ES-I3 (cell line): ENCODE results near the gene PCCB.
A peak's percentile ranks its signal among the peaks of the same experiment; 100 is the strongest.
"Not testable (repeated sequence)": the region's sequence is repeated elsewhere in the genome, so short reads cannot be mapped to it uniquely, and the experiment has no call there.

Experiments used
- H3K36me3 ChIP-seq: 2 replicates; pipeline ENCODE4 v1.6.1; 2013; ENCODE audit warnings: mild to moderate bottlenecking, low read length, control low read depth, moderate library complexity; ENCODE audit not compliant: insufficient read depth
- H3K4me1 ChIP-seq: 2 replicates; pipeline ENCODE4 v1.6.1; 2013; ENCODE audit warnings: mild to moderate bottlenecking, control low read depth, low read length; ENCODE audit not compliant: insufficient read depth
- H3K9ac ChIP-seq: 2 replicates; pipeline ENCODE4 v1.6.1; 2013; ENCODE audit warnings: low read depth, mild to moderate bottlenecking, low read length, moderate library complexity
- H3K9me3 ChIP-seq: 2 replicates; pipeline ENCODE4 v1.6.1; 2013; ENCODE audit warnings: mild to moderate bottlenecking, low read length, moderate library complexity; ENCODE audit not compliant: control insufficient read depth, insufficient read depth

PCCB gene

DNA sequence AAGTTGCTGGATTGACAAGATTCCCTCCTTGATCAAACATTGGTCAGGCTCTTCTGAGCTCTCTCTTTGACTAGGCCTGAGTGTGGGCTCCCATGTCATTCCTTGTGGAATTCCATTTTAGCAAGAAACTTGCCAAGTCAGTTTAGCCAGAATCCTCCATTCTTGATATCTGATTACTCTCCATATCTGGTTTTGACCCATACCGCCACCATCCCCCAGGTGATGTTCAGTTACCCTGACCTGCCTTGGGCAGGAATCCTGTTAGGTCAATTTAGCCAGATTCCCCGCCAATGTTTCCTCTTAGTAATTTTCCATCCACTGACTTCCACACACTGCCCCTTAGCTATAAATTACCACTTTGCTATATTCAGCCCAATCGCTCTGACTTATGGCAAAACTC, 1.0 kb upstream of the PCCB start:
- Histone ChIP-seq H3K36me3 (no peaks in the 10 kb centered on the region), H3K9me3 (no peaks in the 10 kb centered on the region), H3K9ac (no peak overlapping the region), H3K4me1 (peaks cover 11% of the 10 kb centered on the region; the same call in 1 of the 2 replicates)

DNA sequence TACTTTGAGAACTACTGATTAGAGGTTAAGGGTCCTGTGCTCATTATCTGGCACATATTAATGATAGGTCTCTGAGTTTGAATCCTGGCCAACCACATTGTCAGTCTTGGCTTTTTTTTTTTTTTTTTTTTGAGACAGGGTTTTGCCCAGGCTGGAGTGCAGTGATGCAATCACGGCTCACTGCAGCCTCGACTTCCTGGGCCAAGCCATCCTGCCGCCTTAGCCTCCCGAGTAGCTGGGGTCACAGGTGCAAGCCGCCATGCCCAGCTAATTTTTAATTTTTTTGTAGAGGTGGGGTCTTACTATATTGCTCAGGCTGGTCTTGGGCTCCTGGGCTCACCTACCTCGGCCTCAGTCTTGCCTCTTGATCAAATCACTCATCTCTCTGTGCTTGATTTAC, 547 bp upstream of the PCCB start:
- H3K9me3 ChIP-seq = no peaks in the 10 kb centered on the region
- H3K9ac ChIP-seq = peak overlapping the region; percentile 71; the same call in 1 of the 2 replicates
- H3K36me3 ChIP-seq = no peaks in the 10 kb centered on the region
- peaks cover 11% of the 10 kb centered on the region; the same call in 1 of the 2 replicates for H3K4me1 ChIP-seq

DNA sequence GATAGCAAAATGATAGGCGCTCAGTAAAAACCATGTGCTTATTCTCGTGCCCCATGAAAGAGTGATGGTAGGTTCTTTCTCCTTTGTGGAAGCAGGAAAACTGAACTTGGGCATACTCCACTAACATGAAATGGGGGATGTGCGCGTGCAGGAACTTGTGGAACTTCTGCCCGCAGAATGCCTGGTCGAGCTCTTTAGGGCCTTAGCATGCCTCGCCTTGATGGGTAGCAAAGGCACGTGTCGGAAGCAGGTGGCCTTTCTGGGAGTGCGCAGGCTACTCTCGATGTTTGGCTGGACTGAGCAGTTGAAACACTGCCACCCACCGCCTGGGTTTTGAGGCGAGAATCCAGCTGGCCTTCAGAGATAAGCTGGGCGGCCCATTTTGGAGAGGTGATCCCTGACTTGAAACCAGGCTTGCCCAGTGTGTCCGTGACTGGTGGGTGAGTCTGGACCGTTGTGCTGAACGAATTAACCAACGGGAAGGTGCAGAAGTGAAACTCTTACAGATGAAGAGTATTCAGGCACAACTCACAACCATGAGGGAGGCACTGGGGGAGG, 842 bp downstream of the PCCB start:
- peak overlapping the region; percentile 71 for H3K9ac ChIP-seq
- no peaks in the 10 kb centered on the region for H3K9me3 ChIP-seq
- no peaks in the 10 kb centered on the region for H3K36me3 ChIP-seq
- H3K4me1 ChIP-seq = peaks cover 11% of the 10 kb centered on the region; the same call in 1 of the 2 replicates

DNA sequence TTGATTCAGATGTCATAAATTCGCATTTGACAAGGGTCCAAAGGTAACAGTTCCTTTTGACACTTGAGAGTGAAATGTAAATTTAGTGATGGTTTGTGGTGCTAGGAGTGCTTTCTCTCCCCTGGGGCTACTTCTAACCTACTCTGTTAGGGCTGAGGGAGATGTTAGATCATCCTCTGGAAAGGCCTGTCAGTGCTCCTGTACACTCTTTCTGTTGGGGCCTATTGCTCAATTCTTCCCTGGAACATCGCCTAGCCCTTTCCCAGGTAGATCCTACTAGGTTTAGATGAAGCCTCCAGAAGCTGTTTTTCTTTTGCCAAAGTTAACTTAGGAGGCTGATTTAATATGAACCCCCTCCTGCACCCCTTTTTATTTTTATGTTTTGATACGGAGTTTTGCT, 1.4 kb downstream of the PCCB start:
- Histone ChIP-seq H3K36me3 (no peaks in the 10 kb centered on the region), H3K9ac (peak overlapping the region; percentile 71; the same call in 1 of the 2 replicates), H3K4me1 (peaks cover 11% of the 10 kb centered on the region; the same call in 1 of the 2 replicates), H3K9me3 (no peaks in the 10 kb centered on the region)

DNA sequence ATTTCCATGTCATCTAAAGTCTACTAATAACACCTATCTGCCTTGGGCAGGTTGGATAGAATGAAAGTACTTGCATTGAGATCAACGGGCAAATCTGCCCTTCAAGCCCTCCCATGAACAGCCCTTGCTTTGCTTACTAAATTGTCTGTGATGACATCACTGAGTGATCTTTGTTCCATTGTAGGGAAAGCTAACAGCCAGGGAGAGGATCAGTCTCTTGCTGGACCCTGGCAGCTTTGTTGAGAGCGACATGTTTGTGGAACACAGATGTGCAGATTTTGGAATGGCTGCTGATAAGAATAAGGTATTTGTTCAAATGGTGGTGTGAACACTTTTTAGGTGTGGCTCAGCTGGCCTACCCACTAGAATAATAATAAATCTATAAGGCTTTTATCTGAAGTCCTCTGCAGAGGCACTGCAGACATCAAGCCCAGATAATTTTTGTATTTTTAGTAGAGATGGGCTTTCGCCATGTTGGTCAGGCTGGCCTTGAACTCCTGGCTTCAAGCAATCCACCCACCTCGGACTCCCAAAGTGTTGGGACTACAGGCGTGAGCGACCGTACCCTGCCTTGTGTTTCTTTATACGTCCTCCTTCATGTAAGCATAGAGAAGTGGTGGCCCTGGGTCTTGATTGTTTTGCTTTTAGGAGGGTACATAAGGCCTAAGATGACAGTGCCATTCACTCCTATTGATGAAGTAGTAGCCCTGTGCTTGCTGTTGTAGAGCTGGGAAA, 5.7 kb downstream of the PCCB start:
- Histone ChIP-seq H3K4me1 (peaks cover 4% of the 10 kb centered on the region; the same call in 1 of the 2 replicates), H3K9me3 (no peaks in the 10 kb centered on the region), H3K36me3 (peaks cover 9% of the 10 kb centered on the region), H3K9ac (no peak overlapping the region)

DNA sequence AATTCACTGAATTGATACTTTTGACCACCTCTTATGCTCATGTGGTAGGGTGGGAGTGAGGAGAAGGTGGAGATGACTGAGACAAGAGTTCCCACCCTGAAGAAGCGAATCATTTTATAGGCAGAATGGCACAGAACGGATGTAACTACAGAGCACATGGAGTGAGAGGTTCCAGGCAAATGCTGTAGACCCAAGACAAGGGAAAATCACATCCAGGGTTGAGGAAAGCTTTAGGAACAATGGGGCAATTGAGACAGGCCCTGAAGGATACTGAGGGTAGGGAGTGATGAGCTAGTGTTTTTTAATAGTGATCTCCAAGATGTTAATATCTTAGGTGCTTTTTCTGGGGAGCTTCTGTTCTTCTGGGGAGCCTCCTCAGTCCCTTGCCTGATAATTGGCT, 8.1 kb downstream of the PCCB start:
- no peaks in the 10 kb centered on the region for H3K9me3 ChIP-seq
- H3K36me3 ChIP-seq = peaks cover 9% of the 10 kb centered on the region
- H3K4me1 ChIP-seq = no peaks in the 10 kb centered on the region
- no peak overlapping the region for H3K9ac ChIP-seq

DNA sequence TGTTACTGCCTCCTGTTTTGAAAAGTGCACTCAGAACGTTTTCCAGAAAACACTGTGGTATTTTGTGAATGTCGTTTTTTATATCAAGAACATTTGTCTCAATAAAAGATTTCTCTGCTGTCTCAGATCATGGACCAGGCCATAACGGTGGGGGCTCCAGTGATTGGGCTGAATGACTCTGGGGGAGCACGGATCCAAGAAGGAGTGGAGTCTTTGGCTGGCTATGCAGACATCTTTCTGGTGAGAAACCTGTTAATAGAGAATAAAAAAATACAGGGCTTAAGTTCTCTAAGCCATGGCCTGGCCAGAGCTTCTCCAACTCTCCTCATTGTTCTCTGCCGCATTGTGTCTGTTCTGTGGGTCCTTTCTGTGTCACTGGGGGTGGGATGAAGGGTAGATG, 11.7 kb downstream of the PCCB start:
- Histone ChIP-seq H3K36me3 (peaks cover 9% of the 10 kb centered on the region), H3K9ac (no peak overlapping the region), H3K9me3 (no peaks in the 10 kb centered on the region), H3K4me1 (no peaks in the 10 kb centered on the region)

DNA sequence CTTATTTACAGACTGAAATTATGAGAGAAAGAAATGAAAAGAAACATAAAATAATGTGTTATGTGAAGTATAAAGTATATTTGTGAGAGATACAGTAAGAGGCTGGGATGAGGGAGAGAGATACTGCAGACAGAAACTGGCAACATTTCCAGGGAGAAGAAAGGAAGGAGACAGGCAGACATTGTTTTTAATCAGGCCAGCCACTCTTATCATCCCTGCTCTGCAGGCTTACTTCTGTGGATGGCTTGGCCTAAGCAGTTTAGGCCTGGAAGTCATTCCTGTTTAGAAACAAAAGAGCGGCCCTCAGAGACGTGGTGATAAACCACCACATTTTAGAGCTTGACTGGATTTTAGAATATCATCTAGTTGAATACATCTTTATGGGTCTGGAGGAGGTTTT, 12.4 kb downstream of the PCCB start:
- H3K4me1 ChIP-seq = no peaks in the 10 kb centered on the region
- no peaks in the 10 kb centered on the region for H3K9me3 ChIP-seq
- no peak overlapping the region for H3K9ac ChIP-seq
- peaks cover 9% of the 10 kb centered on the region for H3K36me3 ChIP-seq

DNA sequence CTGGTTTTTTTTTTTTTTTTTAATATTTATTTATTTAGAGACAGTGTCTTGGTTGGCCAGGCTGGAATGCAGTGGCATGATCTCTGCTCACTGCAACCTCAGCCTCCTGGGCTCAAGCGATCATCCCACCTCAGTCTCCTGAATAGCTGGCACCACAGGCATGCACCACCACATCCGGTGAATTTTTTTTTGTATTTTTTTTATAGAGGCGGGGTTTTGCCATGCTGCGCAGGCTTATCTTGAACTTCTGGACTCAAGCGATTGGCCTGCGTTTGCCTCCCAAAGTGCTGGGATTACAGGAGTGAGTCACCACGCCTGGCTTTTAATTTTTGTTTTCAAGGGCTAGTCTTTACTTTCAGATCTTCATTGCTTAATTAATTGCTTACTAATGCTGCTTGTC, 13.1 kb downstream of the PCCB start:
- Histone ChIP-seq H3K36me3 (peaks cover 8% of the 10 kb centered on the region), H3K4me1 (no peaks in the 10 kb centered on the region), H3K9ac (no peak overlapping the region), H3K9me3 (no peaks in the 10 kb centered on the region)

DNA sequence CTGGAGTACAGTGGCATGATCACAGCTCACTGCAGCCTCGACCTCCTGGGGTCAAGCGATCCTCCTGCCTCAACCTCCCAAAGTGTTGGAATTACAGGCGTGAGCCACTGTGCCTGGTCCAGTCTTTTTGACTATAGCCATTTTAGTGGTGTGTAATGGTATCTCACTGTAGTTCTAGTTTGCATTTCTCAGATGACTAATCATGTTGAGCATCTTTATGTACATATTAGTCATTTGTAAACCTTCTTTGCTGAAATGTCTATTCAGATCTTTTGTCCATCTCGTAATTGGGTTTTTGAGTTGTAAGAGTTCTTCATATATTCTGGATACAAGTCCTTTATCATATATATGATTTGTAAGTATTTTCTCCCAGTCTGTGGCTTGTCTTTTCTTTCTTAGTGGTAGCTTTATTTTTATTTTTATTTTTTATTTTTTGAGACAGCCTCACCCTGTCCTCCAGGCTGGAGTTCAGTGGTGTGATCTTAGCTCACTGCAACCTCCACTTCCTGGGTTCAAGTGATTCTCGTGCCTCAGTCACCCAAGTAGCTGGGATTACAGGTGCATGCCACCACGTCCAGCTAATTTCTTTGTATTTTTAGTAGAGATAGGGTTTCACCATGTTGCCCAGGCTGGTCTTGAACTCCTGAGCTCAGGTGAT, 16.5 kb downstream of the PCCB start:
- H3K4me1 ChIP-seq, H3K36me3 ChIP-seq, H3K9ac ChIP-seq, H3K9me3 ChIP-seq: not testable (repeated sequence)

DNA sequence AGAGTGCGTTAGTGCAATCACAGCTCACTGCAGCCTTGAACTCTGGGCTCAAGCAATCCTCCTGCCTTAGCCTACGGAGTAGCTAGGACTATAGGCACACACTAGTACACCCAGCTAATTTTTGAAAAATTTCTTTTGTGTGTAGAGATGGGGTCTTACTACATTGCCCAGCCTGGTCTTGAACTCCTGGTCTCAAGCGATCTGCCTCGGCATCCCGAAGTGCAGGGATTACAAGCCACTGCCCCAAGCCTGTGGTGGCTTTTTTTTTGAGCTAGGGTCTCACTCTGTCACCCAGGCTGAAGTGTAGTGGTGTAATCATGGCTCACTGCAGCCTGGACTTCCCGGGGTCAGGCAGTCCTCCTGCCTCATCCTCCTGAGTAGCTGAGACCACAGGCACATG, 17.1 kb downstream of the PCCB start:
- no peak overlapping the region for H3K9ac ChIP-seq
- H3K36me3 ChIP-seq = no peaks in the 10 kb centered on the region
- no peaks in the 10 kb centered on the region for H3K9me3 ChIP-seq

DNA sequence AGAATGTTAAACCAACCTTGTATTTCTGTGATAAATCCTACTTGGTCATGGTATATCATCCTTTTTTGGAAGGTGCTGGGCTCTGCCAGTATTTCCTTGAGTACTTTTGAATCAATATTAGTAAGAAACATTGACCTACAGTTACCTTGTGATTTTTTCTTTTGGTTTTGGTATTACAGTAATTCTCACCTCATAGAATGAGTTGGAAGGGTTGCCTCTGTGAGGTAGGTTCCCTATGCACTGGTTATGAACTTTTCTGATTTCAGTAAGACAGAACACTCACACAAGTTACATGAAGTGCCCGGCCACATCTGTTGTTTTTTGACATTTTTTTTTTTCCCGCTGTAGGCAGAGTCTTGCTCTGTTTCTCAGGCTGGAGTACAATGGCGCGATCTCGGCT, 20.0 kb downstream of the PCCB start:
- Histone ChIP-seq H3K9ac (no peak overlapping the region), H3K36me3 (no peaks in the 10 kb centered on the region), H3K9me3 (no peaks in the 10 kb centered on the region), H3K4me1 (no peaks in the 10 kb centered on the region)

More for the DNA sequence above, 17.1 kb downstream of the PCCB start:
- no peaks in the 10 kb centered on the region for H3K4me1 ChIP-seq

DNA sequence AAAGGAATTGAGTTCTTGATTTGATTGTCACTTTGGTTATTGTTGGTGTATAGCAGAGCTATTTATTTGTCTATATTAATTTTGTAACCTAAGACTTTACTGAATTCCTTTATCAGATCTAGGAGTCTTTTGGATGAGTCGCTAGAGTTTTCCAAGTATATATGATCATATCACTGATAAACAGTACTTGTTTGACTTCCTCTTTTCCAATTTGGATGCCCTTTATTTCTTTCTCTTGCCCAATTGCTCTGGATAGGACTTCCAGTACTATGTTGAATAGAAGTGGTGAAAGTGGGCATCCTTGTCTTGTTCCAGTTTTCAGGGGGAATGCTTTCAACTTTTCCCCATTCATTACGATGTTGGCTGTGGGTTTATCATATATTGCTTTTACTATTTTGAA, 21.5 kb downstream of the PCCB start:
- H3K9ac ChIP-seq, H3K36me3 ChIP-seq, H3K4me1 ChIP-seq, H3K9me3 ChIP-seq: not testable (repeated sequence)

DNA sequence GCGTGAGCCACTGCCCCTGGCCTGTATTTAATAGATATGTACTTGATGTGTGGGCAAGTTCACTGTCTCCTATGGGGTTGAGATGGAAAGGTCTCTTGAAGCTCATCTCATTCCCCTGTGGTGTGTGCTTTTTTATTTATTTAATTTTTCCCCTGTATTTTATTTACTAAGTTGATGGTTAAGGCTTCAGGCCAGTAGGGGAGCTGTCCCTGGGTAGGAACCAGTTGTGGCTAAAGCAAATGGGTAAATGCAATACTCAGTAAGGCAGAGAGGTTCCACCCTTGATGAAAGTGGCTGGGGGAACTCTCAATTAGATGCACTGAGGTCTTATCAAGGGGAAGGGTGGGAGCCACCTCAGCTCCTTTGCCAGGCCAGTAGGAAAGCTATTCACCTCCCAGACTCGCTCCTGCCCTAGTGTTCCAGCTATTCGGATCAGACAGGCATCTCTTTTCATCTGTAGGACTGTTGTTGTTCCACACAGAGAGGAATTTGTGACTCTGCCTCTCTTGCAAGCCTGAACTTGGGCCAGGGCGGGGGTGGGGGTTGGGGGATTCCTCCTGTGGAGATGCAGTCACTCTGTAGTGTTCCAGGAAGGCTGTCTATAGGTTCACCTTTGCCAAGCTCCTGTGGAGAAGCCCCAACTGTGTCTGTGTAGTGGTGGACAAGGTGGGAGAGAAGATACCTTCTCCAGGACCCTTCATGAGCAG, 26.1 kb downstream of the PCCB start:
- Histone ChIP-seq H3K4me1 (peaks cover 12% of the 10 kb centered on the region), H3K9ac (no peak overlapping the region), H3K36me3 (no peaks in the 10 kb centered on the region; the same call in none of the 2 replicates), H3K9me3 (peaks cover under 1% of the 10 kb centered on the region; the same call in 1 of the 2 replicates)
